GM23338 (cell line): ENCODE data around the gene EVI5. TPM values are rescaled to one million over a fixed set of nuclear protein-coding genes. Genes with fewer than 3 reads are reported as not detected.

Experiments used
- ATAC-seq: fragments of 200-7000 bp; cut with Tn5 transposase; 3 replicates; pipeline ENCODE4 v1.9.1; 2020
- DNase-seq: peaks from one replicate; pipeline ENCODE4 v3.0.0-alpha.2; 2015; ENCODE audit warnings: low spot score
- H2AFZ ChIP-seq: fragments of 200-600 bp; sonication (generic); 2 replicates; pipeline ENCODE4 v1.8.0; 2016; ENCODE audit warnings: antibody characterized with exemption, mild to moderate bottlenecking, moderate library complexity
- H3F3A ChIP-seq: fragments of 200-600 bp; sonication (generic); replicated peaks from 2 replicates; pipeline ENCODE4 v1.8.0; 2017; ENCODE audit warnings: antibody characterized with exemption, mixed run types, low read depth
- H3K27ac ChIP-seq: fragments of 200-600 bp; sonication (generic); 2 replicates; pipeline ENCODE4 v1.6.1; 2016; ENCODE audit warnings: low read depth
- H3K27me3 ChIP-seq: fragments of 200-600 bp; sonication (generic); 2 replicates; pipeline ENCODE4 v1.8.0; 2016; ENCODE audit warnings: mild to moderate bottlenecking, mixed run types, moderate library complexity; ENCODE audit not compliant: insufficient read depth
- H3K36me3 ChIP-seq: fragments of 200-600 bp; sonication (generic); 2 replicates; pipeline ENCODE4 v1.8.0; 2016; ENCODE audit warnings: mild to moderate bottlenecking; ENCODE audit not compliant: insufficient read depth
- H3K4me1 ChIP-seq: fragments of 200-600 bp; sonication (generic); 2 replicates; pipeline ENCODE4 v1.8.0; 2016; ENCODE audit warnings: mild to moderate bottlenecking, moderate library complexity; ENCODE audit not compliant: insufficient read depth
- H3K4me2 ChIP-seq: fragments of 200-600 bp; sonication (generic); 2 replicates; pipeline ENCODE4 v1.7.1; 2017; ENCODE audit warnings: mixed run types
- H3K4me3 ChIP-seq: fragments of 200-600 bp; sonication (generic); 2 replicates; pipeline ENCODE4 v1.6.1; 2016; ENCODE audit warnings: mixed run types
- H3K79me2 ChIP-seq: fragments of 200-600 bp; sonication (generic); replicated peaks from 2 replicates; pipeline ENCODE4 v1.8.0; 2017; ENCODE audit warnings: mild to moderate bottlenecking; ENCODE audit not compliant: insufficient read depth
- H3K9me2 ChIP-seq: fragments of 200-600 bp; sonication (generic); 2 replicates; pipeline ENCODE4 v1.8.0; 2017; ENCODE audit not compliant: insufficient read depth
- H4K20me1 ChIP-seq: fragments of 200-600 bp; sonication (generic); replicated peaks from 2 replicates; pipeline ENCODE4 v1.8.0; 2017; ENCODE audit warnings: mild to moderate bottlenecking; ENCODE audit not compliant: insufficient read depth
- H3K27ac Mint-ChIP-seq: 2 replicates; pipeline ENCODE4 v1.8.0; 2020; ENCODE audit warnings: inconsistent platforms, mild to moderate bottlenecking, moderate library complexity, mixed read lengths
- H3K27me3 Mint-ChIP-seq: 3 replicates; pipeline ENCODE4 v1.8.0; 2022; ENCODE audit warnings: low read depth, mild to moderate bottlenecking, moderate library complexity, mixed read lengths, inconsistent platforms; ENCODE audit not compliant: insufficient read depth, poor library complexity
- H3K36me3 Mint-ChIP-seq: 3 replicates; pipeline ENCODE4 v1.8.0; 2021; ENCODE audit warnings: low read depth, mild to moderate bottlenecking, inconsistent platforms, moderate library complexity, mixed read lengths
- H3K4me1 Mint-ChIP-seq: 3 replicates; pipeline ENCODE4 v1.8.0; 2020; ENCODE audit warnings: mild to moderate bottlenecking, inconsistent platforms, mixed read lengths
- H3K4me3 Mint-ChIP-seq: 3 replicates; pipeline ENCODE4 v1.8.0; 2021; ENCODE audit warnings: moderate library complexity, mild to moderate bottlenecking, inconsistent platforms, mixed read lengths
- H3K9me3 Mint-ChIP-seq: 3 replicates; pipeline ENCODE4 v1.8.0; 2020; ENCODE audit warnings: moderate library complexity, mild to moderate bottlenecking, inconsistent platforms, mixed read lengths
- CREB1 ChIP-seq: fragments of 250-450 bp; sonication (Bioruptor Pico); IDR thresholded peaks from 2 replicates; pipeline ENCODE4 v1.5.0; 2020; ENCODE audit warnings: low read depth, mild to moderate bottlenecking, moderate library complexity
- CTCF ChIP-seq, 2 experiments: fragments of 200-600 bp in 1 of 2; sonication (generic) in 1 of 2; conservative IDR thresholded peaks; 2 replicates each; pipeline versions ENCODE4 v1.5.1 to v1.6.1; 2016 to 2017; ENCODE audit warnings: antibody characterized with exemption in 2 of 2, low read depth in 2 of 2, mild to moderate bottlenecking in 2 of 2, moderate library complexity in 1 of 2
- ETS1 ChIP-seq: IDR thresholded peaks from 2 replicates; pipeline ENCODE4 v1.6.1; 2016; ENCODE audit warnings: antibody characterized with exemption
- EZH2 ChIP-seq: fragments of 200-600 bp; sonication (generic); IDR thresholded peaks from one replicate; pipeline ENCODE4 v1.8.0; 2017; ENCODE audit warnings: antibody characterized with exemption, mild to moderate bottlenecking, low read depth; ENCODE audit not compliant: unreplicated experiment
- EZH2phosphoT487 ChIP-seq: fragments of 200-600 bp; sonication (generic); IDR thresholded peaks from one replicate; pipeline ENCODE4 v1.8.1; 2018; ENCODE audit warnings: antibody characterized with exemption; ENCODE audit not compliant: unreplicated experiment
- JUNB ChIP-seq: IDR thresholded peaks from one replicate; pipeline ENCODE4 v1.6.1; 2016; ENCODE audit warnings: antibody characterized with exemption; ENCODE audit not compliant: unreplicated experiment
- NANOG ChIP-seq: IDR thresholded peaks from 2 replicates; pipeline ENCODE4 v1.6.1; 2016; ENCODE audit warnings: antibody characterized with exemption, borderline replicate concordance
- POLR2AphosphoS5 ChIP-seq: IDR thresholded peaks from 2 replicates; pipeline ENCODE4 v1.6.1; 2016; ENCODE audit warnings: antibody characterized with exemption, low read depth
- STAT1 ChIP-seq: IDR thresholded peaks from one replicate; pipeline ENCODE4 v1.6.1; 2016; ENCODE audit warnings: antibody characterized with exemption; ENCODE audit not compliant: unreplicated experiment
- ZNF114 ChIP-seq: fragments of 250-450 bp; sonication (Bioruptor Pico); IDR thresholded peaks from 2 replicates; pipeline ENCODE4 v1.5.0; 2020; ENCODE audit warnings: mild to moderate bottlenecking, moderate library complexity
- ZNF331 ChIP-seq: fragments of 250-450 bp; sonication (Bioruptor Pico); IDR thresholded peaks from 2 replicates; pipeline ENCODE4 v1.5.0; 2020; ENCODE audit warnings: low read depth, mild to moderate bottlenecking, moderate library complexity
- polyA plus RNA-seq: library from polyadenylated mRNA; unstranded; fragments of >200 nt; fragmentation: Nextera tagmentation; extraction: Ambion mirVana; gene quantifications from 2 replicates; pipeline ENCODE4 v1.2.1, GENCODE V29; 2016
- total RNA-seq: library from RNA; depleted of rRNA; stranded (reverse); fragments of >200 nt; shearing (Covaris generic); gene quantifications from 2 replicates; pipeline ENCODE4 v1.2.3, GENCODE V29; 2014

Gene EVI5
- total and polyA plus RNA-seq, 2 experiments from 2014 or later: 15.6 to 24.8 TPM

GRCh38 chr1:92515796-92516201 lies 269.1 kb downstream of the EVI5 start:
- Mint-ChIP-seq H3K36me3 (no peaks in the 10 kb centered on the region), H3K4me1 (no peaks in the 10 kb centered on the region), H3K27me3 (no peaks in the 10 kb centered on the region), H3K9me3 (no peaks in the 10 kb centered on the region), H3K4me3 (no peak overlapping the region), H3K27ac (no peak overlapping the region)
- Histone ChIP-seq H3K4me1 (no peaks in the 10 kb centered on the region), H3K9me2 (no peaks in the 10 kb centered on the region), H2AFZ (no peak overlapping the region), H3K4me2 (no peak overlapping the region), H3K79me2 (no peaks in the 10 kb centered on the region), H3K36me3 (no peaks in the 10 kb centered on the region), H3K27ac (no peak overlapping the region), H4K20me1 (no peaks in the 10 kb centered on the region), H3K27me3 (no peaks in the 10 kb centered on the region), H3F3A (no peaks in the 10 kb centered on the region), H3K4me3 (no peak overlapping the region)
- DNase-seq: no peak
- TF ChIP-seq CREB1 (no peak), CTCF (conservative IDR thresholded peaks at IDR 0.05; ENCODE audit: low read depth in 2 of 2) (no peak), ETS1 (no peak), STAT1 (no peak)
- no peak for ATAC-seq

- Mint-ChIP-seq H3K27ac (no peak overlapping the region), H3K4me1 (no peaks in the 10 kb centered on the region), H3K4me3 (no peak overlapping the region), H3K36me3 (no peaks in the 10 kb centered on the region), H3K27me3 (no peaks in the 10 kb centered on the region), H3K9me3 (no peaks in the 10 kb centered on the region)
- H3K36me3 ChIP-seq: no peaks in the 10 kb centered on the region
- no peak overlapping the region for H3K4me2 ChIP-seq
- DNase-seq (no peak), ATAC-seq (no peak)
- H3K79me2 ChIP-seq: no peaks in the 10 kb centered on the region
- TF ChIP-seq CTCF (conservative IDR thresholded peaks at IDR 0.05; ENCODE audit: low read depth in 2 of 2): no peak
- TF ChIP-seq ETS1: no peak
- TF ChIP-seq EZH2phosphoT487: no peak
- no peak for TF ChIP-seq EZH2
- no peak for TF ChIP-seq POLR2AphosphoS5
- TF ChIP-seq ZNF114: no peak
- no peak for TF ChIP-seq STAT1
- TF ChIP-seq NANOG: no peak
- TF ChIP-seq CREB1: no peak
- TF ChIP-seq ZNF331 (CRISPR knock-in tag): no peak
- TF ChIP-seq JUNB: no peak
- no peak overlapping the region for H2AFZ ChIP-seq
- no peaks in the 10 kb centered on the region for H3K27me3 ChIP-seq
- no peaks in the 10 kb centered on the region for H4K20me1 ChIP-seq
- no peaks in the 10 kb centered on the region for H3K4me1 ChIP-seq
- H3K27ac ChIP-seq: no peak overlapping the region
- no peak overlapping the region for H3K4me3 ChIP-seq
- H3K9me2 ChIP-seq: no peaks in the 10 kb centered on the region
- H3F3A ChIP-seq: no peaks in the 10 kb centered on the region
Measured at GRCh38 chr1:92511541-92511940, 273.4 kb downstream of the EVI5 start.
